ENCODE results near the gene DTWD2. TPM values are rescaled to one million over a fixed set of nuclear protein-coding genes. Genes with fewer than 3 reads are reported as not detected.

The DTWD2 gene
- total RNA-seq, 1 donor: 11.6 TPM

GRCh38 chr5:119019949-119020348, 31.6 kb upstream of the DTWD2 start:
- Histone ChIP-seq H3K27ac (ENCODE audit: low read depth, low read length) (no peak overlapping the region), H3K27me3 (ENCODE audit: insufficient read depth, low read length) (no peaks in the 10 kb centered on the region), H3K4me3 (ENCODE audit: insufficient read depth, low read length) (no peak overlapping the region), H3K4me1 (ENCODE audit: insufficient read depth, low read length) (peaks cover 6% of the 10 kb centered on the region), H3K79me2 (ENCODE audit: insufficient read depth, low read length) (no peaks in the 10 kb centered on the region), H3K9me3 (ENCODE audit: low read depth, low read length) (no peaks in the 10 kb centered on the region), H2AFZ (ENCODE audit: low read length) (peak overlapping the region; percentile 54), H3K36me3 (ENCODE audit: insufficient read depth, low read length) (no peaks in the 10 kb centered on the region), H4K20me1 (ENCODE audit: insufficient read depth, low read length) (no peaks in the 10 kb centered on the region), H3K4me2 (ENCODE audit: insufficient read depth, low read length) (no peak overlapping the region)
- TF ChIP-seq, protein P1, sequence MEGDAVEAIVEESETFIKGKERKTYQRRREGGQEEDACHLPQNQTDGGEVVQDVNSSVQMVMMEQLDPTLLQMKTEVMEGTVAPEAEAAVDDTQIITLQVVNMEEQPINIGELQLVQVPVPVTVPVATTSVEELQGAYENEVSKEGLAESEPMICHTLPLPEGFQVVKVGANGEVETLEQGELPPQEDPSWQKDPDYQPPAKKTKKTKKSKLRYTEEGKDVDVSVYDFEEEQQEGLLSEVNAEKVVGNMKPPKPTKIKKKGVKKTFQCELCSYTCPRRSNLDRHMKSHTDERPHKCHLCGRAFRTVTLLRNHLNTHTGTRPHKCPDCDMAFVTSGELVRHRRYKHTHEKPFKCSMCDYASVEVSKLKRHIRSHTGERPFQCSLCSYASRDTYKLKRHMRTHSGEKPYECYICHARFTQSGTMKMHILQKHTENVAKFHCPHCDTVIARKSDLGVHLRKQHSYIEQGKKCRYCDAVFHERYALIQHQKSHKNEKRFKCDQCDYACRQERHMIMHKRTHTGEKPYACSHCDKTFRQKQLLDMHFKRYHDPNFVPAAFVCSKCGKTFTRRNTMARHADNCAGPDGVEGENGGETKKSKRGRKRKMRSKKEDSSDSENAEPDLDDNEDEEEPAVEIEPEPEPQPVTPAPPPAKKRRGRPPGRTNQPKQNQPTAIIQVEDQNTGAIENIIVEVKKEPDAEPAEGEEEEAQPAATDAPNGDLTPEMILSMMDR (IDR thresholded peaks at IDR 0.05; ENCODE audit: extremely low read depth, low read depth, low read length): no peak
- DNase-seq (ENCODE audit: insufficient read length, low spot score, missing footprints): no peak

DNA sequence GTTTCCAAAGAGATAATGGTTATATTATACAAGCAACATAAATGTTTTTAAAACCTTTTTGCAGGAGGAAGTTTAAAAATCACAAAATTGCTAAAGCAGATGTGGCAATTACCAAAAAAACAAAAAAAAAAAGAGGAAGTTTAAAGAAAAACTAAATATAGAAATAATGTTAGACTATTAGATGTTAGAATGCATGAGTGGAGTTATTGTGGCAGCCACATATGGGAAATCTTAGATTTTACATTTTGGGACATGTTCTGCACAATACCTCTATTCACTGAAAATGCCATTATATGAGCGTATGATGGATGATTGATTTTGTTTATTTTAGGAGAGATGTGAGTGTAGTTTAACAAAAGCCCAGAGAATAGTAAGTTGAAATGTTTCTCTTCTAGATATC, 31.2 kb upstream of the DTWD2 start:
- TF ChIP-seq, protein P1 (IDR thresholded peaks at IDR 0.05; ENCODE audit: extremely low read depth, low read depth, low read length): no peak
- Histone ChIP-seq H3K79me2 (ENCODE audit: insufficient read depth, low read length) (no peaks in the 10 kb centered on the region), H3K36me3 (ENCODE audit: insufficient read depth, low read length) (no peaks in the 10 kb centered on the region), H3K27me3 (ENCODE audit: insufficient read depth, low read length) (no peaks in the 10 kb centered on the region), H3K4me2 (ENCODE audit: insufficient read depth, low read length) (no peak overlapping the region), H3K4me3 (ENCODE audit: insufficient read depth, low read length) (no peak overlapping the region), H2AFZ (ENCODE audit: low read length) (no peak overlapping the region), H4K20me1 (ENCODE audit: insufficient read depth, low read length) (no peaks in the 10 kb centered on the region), H3K27ac (ENCODE audit: low read depth, low read length) (no peak overlapping the region), H3K4me1 (ENCODE audit: insufficient read depth, low read length) (peaks cover 6% of the 10 kb centered on the region), H3K9me3 (ENCODE audit: low read depth, low read length) (no peaks in the 10 kb centered on the region)
- DNase-seq (ENCODE audit: insufficient read length, low spot score, missing footprints): no peak

GRCh38 chr5:119017994-119018393, 29.6 kb upstream of the DTWD2 start:
- peak; percentile 78 for DNase-seq (ENCODE audit: insufficient read length, low spot score, missing footprints)
- TF ChIP-seq, protein P1 (IDR thresholded peaks at IDR 0.05; ENCODE audit: extremely low read depth, low read depth, low read length): no peak
- no peaks in the 10 kb centered on the region for H3K27me3 ChIP-seq (ENCODE audit: insufficient read depth, low read length)
- no peak overlapping the region for H3K27ac ChIP-seq (ENCODE audit: low read depth, low read length)
- H4K20me1 ChIP-seq (ENCODE audit: insufficient read depth, low read length): no peaks in the 10 kb centered on the region
- peaks cover 6% of the 10 kb centered on the region for H3K4me1 ChIP-seq (ENCODE audit: insufficient read depth, low read length)
- H3K4me3 ChIP-seq (ENCODE audit: insufficient read depth, low read length): no peak overlapping the region
- no peaks in the 10 kb centered on the region for H3K9me3 ChIP-seq (ENCODE audit: low read depth, low read length)
- H2AFZ ChIP-seq (ENCODE audit: low read length): no peak overlapping the region
- no peaks in the 10 kb centered on the region for H3K36me3 ChIP-seq (ENCODE audit: insufficient read depth, low read length)
- no peaks in the 10 kb centered on the region for H3K79me2 ChIP-seq (ENCODE audit: insufficient read depth, low read length)
- peak overlapping the region; percentile 32 for H3K4me2 ChIP-seq (ENCODE audit: insufficient read depth, low read length)

- Histone ChIP-seq H3K4me1 (ENCODE audit: insufficient read depth, low read length) (peaks cover 6% of the 10 kb centered on the region), H3K79me2 (ENCODE audit: insufficient read depth, low read length) (no peaks in the 10 kb centered on the region), H3K27ac (ENCODE audit: low read depth, low read length) (no peak overlapping the region), H4K20me1 (ENCODE audit: insufficient read depth, low read length) (no peaks in the 10 kb centered on the region), H3K27me3 (ENCODE audit: insufficient read depth, low read length) (no peaks in the 10 kb centered on the region), H3K4me3 (ENCODE audit: insufficient read depth, low read length) (no peak overlapping the region), H3K9me3 (ENCODE audit: low read depth, low read length) (no peaks in the 10 kb centered on the region), H2AFZ (ENCODE audit: low read length) (no peak overlapping the region), H3K4me2 (ENCODE audit: insufficient read depth, low read length) (no peak overlapping the region), H3K36me3 (ENCODE audit: insufficient read depth, low read length) (no peaks in the 10 kb centered on the region)
- TF ChIP-seq, protein P1 (IDR thresholded peaks at IDR 0.05; ENCODE audit: extremely low read depth, low read depth, low read length): no peak
- no peak for DNase-seq (ENCODE audit: insufficient read length, low spot score, missing footprints)
These were observed 27.9 kb upstream of the DTWD2 start for GRCh38 chr5:119016125-119016774.

All from osteoblast (primary cell).